Type B pancreatic cell (in vitro differentiated cells): Measurements from ENCODE around the gene LRRC56. TPM values are rescaled to one million over a fixed set of nuclear protein-coding genes. Genes with fewer than 3 reads are reported as not detected.

Experiments used
- DNase-seq: peaks from one replicate; pipeline ENCODE4 v3.0.0; 2021; ENCODE audit warnings: mixed read lengths; ENCODE audit not compliant: unreplicated experiment; ENCODE audit errors: extremely low spot score
- H3K27ac Mint-ChIP-seq: 2 replicates; pipeline ENCODE4 v1.8.0; 2021; ENCODE audit warnings: mild to moderate bottlenecking, mixed read lengths
- H3K27me3 Mint-ChIP-seq: 2 replicates; pipeline ENCODE4 v1.8.0; 2021; ENCODE audit warnings: mixed read lengths
- H3K36me3 Mint-ChIP-seq: 2 replicates; pipeline ENCODE4 v1.8.0; 2021; ENCODE audit warnings: mixed read lengths
- H3K4me1 Mint-ChIP-seq: one replicate; pipeline ENCODE4 v1.8.0; 2021; ENCODE audit warnings: mixed read lengths; ENCODE audit not compliant: unreplicated experiment
- H3K4me3 Mint-ChIP-seq: 2 replicates; pipeline ENCODE4 v1.8.0; 2021; ENCODE audit warnings: mild to moderate bottlenecking, mixed read lengths
- H3K9me3 Mint-ChIP-seq: 2 replicates; pipeline ENCODE4 v1.8.0; 2021; ENCODE audit warnings: mixed read lengths
- CTCF ChIP-seq: fragments of 200-600 bp; sonication (generic); conservative IDR thresholded peaks from 2 replicates; pipeline ENCODE4 v1.5.0; 2021; ENCODE audit warnings: antibody characterized with exemption, mild to moderate bottlenecking
- total RNA-seq: library from RNA; stranded (reverse); gene quantifications from 2 replicates; pipeline ENCODE4 v1.2.1, GENCODE V29; 2021; ENCODE audit warnings: low replicate concordance

Gene LRRC56
- total RNA-seq, 1 donor from 2014 or later, result 1.7 TPM

- no peak for TF ChIP-seq CTCF
- H3K27ac Mint-ChIP-seq, result no peak overlapping the region
- DNase-seq, result no peak
- no peaks in the 10 kb centered on the region for H3K9me3 Mint-ChIP-seq
- H3K4me1 Mint-ChIP-seq, result peaks cover 5% of the 10 kb centered on the region
- peaks cover 18% of the 10 kb centered on the region for H3K27me3 Mint-ChIP-seq
- H3K4me3 Mint-ChIP-seq, result peak overlapping the region; percentile 54
- no peaks in the 10 kb centered on the region for H3K36me3 Mint-ChIP-seq
These were observed 20.2 kb downstream of the LRRC56 start for GRCh38 chr11:557328-558132.

- TF ChIP-seq CTCF, result no peak
- H3K36me3 Mint-ChIP-seq, result no peaks in the 10 kb centered on the region
- H3K27ac Mint-ChIP-seq, result no peak overlapping the region
- no peak overlapping the region for H3K4me3 Mint-ChIP-seq
- H3K27me3 Mint-ChIP-seq, result peaks cover 18% of the 10 kb centered on the region
- H3K9me3 Mint-ChIP-seq, result no peaks in the 10 kb centered on the region
- no peak for DNase-seq
- peaks cover 5% of the 10 kb centered on the region for H3K4me1 Mint-ChIP-seq
These were observed 21.2 kb downstream of the LRRC56 start for GRCh38 chr11:558503-558902.

GRCh38 chr11:559020-559620, 21.8 kb downstream of the LRRC56 start:
- Mint-ChIP-seq H3K36me3 (no peaks in the 10 kb centered on the region), H3K27me3 (peaks cover 18% of the 10 kb centered on the region), H3K27ac (no peak overlapping the region), H3K4me1 (peaks cover 5% of the 10 kb centered on the region), H3K4me3 (no peak overlapping the region), H3K9me3 (no peaks in the 10 kb centered on the region)
- TF ChIP-seq CTCF, result no peak
- no peak for DNase-seq

- Mint-ChIP-seq H3K27ac (peak overlapping the region; percentile 77), H3K9me3 (no peaks in the 10 kb centered on the region), H3K36me3 (no peaks in the 10 kb centered on the region), H3K4me3 (peak overlapping the region; percentile 83), H3K27me3 (peaks cover 18% of the 10 kb centered on the region), H3K4me1 (peaks cover 5% of the 10 kb centered on the region)
- no peak for DNase-seq
- no peak for TF ChIP-seq CTCF
These were observed 22.5 kb downstream of the LRRC56 start for GRCh38 chr11:559712-560304.

GRCh38 chr11:560305-561147, 23.2 kb downstream of the LRRC56 start, which contains the start of the genes LMNTD2 and RASSF7:
Gene LMNTD2 (minus strand): TSS chr11:560738. CDS start chr11:560716, 22 bp downstream.
Gene RASSF7 (plus strand): TSS chr11:560970. CDS start chr11:561769, 799 bp downstream.
- peaks cover 5% of the 10 kb centered on the region for H3K4me1 Mint-ChIP-seq
- peaks cover 18% of the 10 kb centered on the region for H3K27me3 Mint-ChIP-seq
- no peaks in the 10 kb centered on the region for H3K9me3 Mint-ChIP-seq
- H3K27ac Mint-ChIP-seq, result peak within 1 kb of the TSS; percentile 94
- peak; percentile 96 for DNase-seq
- peak within 1 kb of the TSS; percentile 93 for H3K4me3 Mint-ChIP-seq
- no peak for TF ChIP-seq CTCF
- no peaks in the 10 kb centered on the region for H3K36me3 Mint-ChIP-seq
